Erythroblast (primary cell): ENCODE measurements around the gene NFIX.
A peak's percentile ranks its signal among the peaks of the same experiment; 100 is the strongest.

Experiments
- DNase-seq, 2 experiments: peaks; one replicate each; lab custom pipeline; 2025; lab: John Stamatoyannopoulos, UW
- GATA1 ChIP-seq: IDR thresholded peaks from 2 replicates; pipeline ENCODE4 v1.6.1; 2011; ENCODE audit warnings: low read depth, mild to moderate bottlenecking, control low read depth, low read length, moderate library complexity
- POLR2A ChIP-seq: IDR thresholded peaks from 2 replicates; pipeline ENCODE4 v1.6.1; 2011; ENCODE audit warnings: mild to moderate bottlenecking, low read length

The NFIX gene

DNA sequence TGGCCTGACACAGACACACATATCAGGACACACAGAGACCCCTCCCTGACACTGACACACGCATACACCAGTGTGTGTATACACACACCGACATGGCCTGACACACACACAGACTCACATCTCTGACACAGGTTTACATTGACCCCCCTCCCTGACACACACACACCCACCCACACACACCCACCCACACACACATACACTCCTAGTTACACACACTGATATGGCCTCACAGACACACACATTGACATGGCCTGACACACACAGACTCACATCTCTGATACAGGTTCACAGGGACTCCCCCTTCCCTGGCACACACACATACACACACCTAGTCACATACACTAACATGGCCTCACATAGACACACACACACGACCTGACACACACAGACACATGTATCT, 4.4 kb upstream of the NFIX start:
- no peak for DNase-seq
- TF ChIP-seq GATA1, result no peak
- TF ChIP-seq POLR2A, result no peak

- DNase-seq, result no peak
- TF ChIP-seq GATA1, result no peak
- TF ChIP-seq POLR2A, result no peak
Measured at GRCh38 chr19:12991296-12991695, 4.0 kb upstream of the NFIX start.

DNA sequence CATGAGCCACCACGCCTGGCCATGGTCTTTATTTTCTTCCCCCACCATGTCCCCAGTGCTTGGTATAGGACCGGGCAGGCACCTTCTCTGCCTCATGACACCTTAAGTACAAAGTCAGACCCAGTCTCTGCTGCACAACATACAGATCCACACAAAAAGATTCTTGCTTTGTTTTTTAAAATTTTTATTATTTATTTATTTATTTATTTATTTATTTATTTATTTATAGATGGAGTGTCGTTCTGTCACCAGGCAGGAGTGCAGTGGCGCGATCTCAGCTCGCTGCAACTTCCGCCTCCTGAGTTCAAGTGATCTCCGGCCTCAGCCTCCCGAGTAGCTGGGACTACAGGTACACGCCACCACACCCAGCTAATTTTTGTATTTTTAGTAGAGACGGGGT, 2.5 kb upstream of the NFIX start:
- TF ChIP-seq GATA1 (no peak), POLR2A (no peak)

DNA sequence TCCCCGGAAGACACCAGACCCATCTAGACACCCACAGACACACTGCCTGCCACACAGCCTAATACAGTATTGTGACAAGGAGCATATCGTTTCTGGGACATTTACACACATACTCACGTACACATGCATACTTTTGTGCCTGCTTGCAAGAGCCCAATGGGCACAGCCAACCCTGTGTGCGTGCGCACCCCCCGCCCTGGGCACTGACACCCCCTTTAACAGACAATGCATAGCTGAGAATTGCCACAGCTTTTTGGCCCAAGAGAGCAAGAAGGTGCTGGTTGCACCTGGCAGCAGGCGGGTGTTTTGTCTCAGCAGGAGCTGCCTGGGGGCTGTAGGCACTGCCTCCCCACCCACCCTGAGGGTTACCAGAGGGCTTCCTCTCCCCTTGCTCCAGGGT, 1.7 kb upstream of the NFIX start:
- no peak for DNase-seq
- TF ChIP-seq GATA1 (no peak), POLR2A (no peak)

More for the DNA sequence above, 2.5 kb upstream of the NFIX start:
- no peak for DNase-seq

- peak; percentile 60 to 64 for DNase-seq
- TF ChIP-seq GATA1 (no peak), POLR2A (no peak)
Measured at GRCh38 chr19:12995596-12996405, 526 bp downstream of the NFIX start.

DNA sequence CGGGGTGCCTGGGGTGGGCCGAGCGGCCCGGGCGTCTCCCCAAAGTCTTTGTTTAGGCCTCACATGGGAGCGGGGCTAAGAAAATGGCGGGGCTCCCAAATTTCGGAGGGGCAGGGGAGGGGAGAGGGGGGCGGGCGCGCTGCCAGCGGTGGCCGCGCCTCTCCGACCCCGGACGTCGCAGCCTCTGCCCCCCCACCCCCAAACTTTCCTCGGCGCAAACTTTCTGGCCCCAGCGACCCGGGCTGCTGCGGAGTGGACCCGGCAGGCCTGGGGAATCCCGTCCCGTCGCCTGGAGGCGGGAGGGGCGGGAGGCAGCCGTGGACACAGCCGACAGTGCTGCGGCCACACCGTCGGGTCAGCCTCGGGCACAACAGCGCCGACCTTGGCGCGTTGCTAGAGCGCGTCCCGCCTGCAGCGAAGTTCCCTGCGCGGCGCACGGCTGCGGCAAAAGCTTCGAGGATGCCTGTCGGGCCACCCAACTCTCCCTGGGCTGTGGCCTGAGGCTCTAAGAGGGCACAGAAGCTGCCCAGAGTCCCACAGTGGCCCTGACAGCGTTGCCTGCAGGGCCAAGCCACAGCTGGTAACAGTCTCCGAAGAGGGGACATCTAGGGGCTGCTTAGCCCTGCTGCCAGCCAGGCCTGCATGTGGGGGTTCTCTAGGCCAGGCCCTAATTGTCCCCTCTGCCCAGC, 1.3 kb downstream of the NFIX start:
- peak; percentile 44 to 46 for DNase-seq
- TF ChIP-seq POLR2A (no peak), GATA1 (no peak)

- TF ChIP-seq POLR2A (no peak), GATA1 (no peak)
- DNase-seq, result no peak
Measured at GRCh38 chr19:12997179-12997966, 2.1 kb downstream of the NFIX start.

DNA sequence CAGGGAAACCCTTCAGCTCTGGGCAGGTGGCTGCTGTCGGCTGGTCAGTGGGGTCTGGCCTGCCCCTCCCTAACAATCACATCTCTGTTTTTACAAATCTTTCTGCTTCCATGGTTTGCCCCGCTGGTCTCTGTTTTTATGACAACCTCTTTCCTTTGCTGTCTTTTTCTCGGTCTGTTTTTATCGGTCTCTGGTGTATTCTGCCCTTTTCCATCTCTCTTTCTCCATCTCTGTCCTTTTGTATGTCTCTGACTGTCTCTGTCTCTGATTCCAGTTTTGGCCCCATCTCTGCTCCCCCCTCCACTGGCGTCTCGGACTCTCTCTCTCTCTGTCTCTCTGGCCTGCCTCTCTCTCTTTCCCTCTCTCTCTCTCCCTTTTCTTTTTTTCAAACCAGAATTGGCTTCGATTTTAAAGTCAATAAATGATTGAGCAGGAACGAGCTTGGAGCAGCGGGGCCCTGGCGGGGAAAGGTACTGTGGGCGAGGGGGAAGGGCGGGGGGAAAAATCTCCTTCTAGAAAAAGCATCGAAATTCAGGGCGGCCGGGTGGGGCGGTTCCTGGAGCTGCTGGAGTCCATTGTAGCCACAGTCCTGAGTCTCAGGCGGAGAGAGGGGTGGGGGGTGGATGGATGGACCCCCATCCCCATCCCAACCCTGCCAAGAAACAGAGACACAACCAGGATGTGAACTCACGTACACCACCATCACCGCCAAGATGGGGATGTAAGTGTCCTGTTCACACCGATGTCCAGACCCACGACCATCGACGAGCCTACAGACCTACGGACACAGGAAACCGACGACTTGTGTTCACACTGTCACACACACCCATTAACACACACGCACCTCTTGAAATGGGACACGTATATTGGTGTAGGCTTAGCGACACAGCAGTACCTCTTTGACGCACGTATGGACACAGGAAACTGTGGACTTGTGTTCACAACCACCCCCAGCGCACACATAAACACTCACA, 3.0 kb downstream of the NFIX start:
- no peak for TF ChIP-seq GATA1
- no peak for TF ChIP-seq POLR2A
- no peak for DNase-seq

DNA sequence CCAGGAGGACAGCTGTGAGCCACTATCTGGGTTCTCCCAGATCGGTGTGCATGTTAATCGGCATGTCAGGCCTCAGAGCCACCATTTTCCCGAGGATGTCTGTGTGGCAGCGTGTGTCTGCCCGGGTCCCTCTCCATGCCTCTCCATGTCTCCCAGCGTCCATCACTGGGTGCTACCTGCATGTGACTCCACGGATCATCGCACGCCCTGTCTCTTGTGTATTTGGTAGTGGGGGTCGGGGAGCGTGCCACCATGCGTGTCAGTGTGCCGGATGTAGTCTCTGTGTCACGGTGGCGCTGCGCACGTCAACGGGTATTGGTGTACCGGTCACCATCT, 5.9 kb downstream of the NFIX start:
- DNase-seq, result no peak
- TF ChIP-seq GATA1 (no peak), POLR2A (no peak)

GRCh38 chr19:13001502-13002165, 6.4 kb downstream of the NFIX start:
- DNase-seq, result no peak

GRCh38 chr19:13002166-13002898, 7.1 kb downstream of the NFIX start:
- TF ChIP-seq GATA1 (no peak), POLR2A (no peak)
- DNase-seq, result no peak

More at GRCh38 chr19:13001502-13002165, 6.4 kb downstream of the NFIX start:
- no peak for TF ChIP-seq POLR2A
- no peak for TF ChIP-seq GATA1

DNA sequence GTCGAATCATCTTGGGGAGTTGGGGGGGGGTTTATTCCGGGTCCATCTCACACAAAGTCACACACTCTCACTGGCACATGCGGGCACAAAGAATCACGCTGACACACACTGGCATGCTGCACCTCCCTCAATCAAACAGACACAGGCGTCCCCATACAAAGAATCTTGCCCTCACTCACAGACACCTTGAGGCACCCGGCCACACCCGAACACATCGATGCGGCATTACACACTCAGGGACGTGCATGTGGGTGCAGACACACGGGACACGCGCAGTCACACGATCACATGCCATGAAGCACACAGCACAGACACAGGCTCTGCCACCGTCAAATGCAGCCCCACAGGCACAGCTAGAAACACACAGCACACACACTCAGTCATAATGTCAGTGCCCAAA, 7.8 kb downstream of the NFIX start:
- TF ChIP-seq GATA1 (no peak), POLR2A (no peak)
- no peak for DNase-seq
